ENCODE data around the gene C12orf76.

- no peak for TF ChIP-seq ZNF768 (CRISPR knock-in tag; IDR thresholded peaks at IDR 0.05)
- no peak for TF ChIP-seq SALL1 (CRISPR knock-in tag; IDR thresholded peaks at IDR 0.05)
- TF ChIP-seq FOXP1 (IDR thresholded peaks at IDR 0.05): no peak
- no peak for TF ChIP-seq FOXP1 (CRISPR knock-in tag; IDR thresholded peaks at IDR 0.05)
- no peak for TF ChIP-seq MYC (CRISPR knock-in tag; IDR thresholded peaks at IDR 0.05; ENCODE audit: borderline replicate concordance)
- no peak for TF ChIP-seq ZNF549 (CRISPR knock-in tag; IDR thresholded peaks at IDR 0.05)
- no peak for TF ChIP-seq HNRNPUL1 (IDR thresholded peaks at IDR 0.05; ENCODE audit: low read depth, low read length)
- no peak for TF ChIP-seq POLR2G (IDR thresholded peaks at IDR 0.05; ENCODE audit: low read depth, low read length)
- TF ChIP-seq ZNF83 (CRISPR knock-in tag; IDR thresholded peaks at IDR 0.05; ENCODE audit: borderline replicate concordance): no peak
- no peak for TF ChIP-seq ZNF263 (CRISPR knock-in tag; IDR thresholded peaks at IDR 0.05)
- no peak for TF ChIP-seq TAF1 (CRISPR knock-in tag; IDR thresholded peaks at IDR 0.05)
- TF ChIP-seq HNRNPK (IDR thresholded peaks at IDR 0.05; ENCODE audit: low read depth, low read length, poor library complexity, severe bottlenecking): no peak
- TF ChIP-seq POLR2AphosphoS2 (IDR thresholded peaks at IDR 0.05; ENCODE audit: low read depth, low read length): no peak
Measured at GRCh38 chr12:110012137-110012536, 36.2 kb downstream of the C12orf76 start.

All from HepG2 (cell line).